NCI-H446 (cell line): ENCODE data around the gene BNC2.

Source experiments
- DNase-seq, 2 experiments: peaks; one replicate each; lab custom pipeline; 2025; lab: John Stamatoyannopoulos, UW

Gene BNC2

DNA sequence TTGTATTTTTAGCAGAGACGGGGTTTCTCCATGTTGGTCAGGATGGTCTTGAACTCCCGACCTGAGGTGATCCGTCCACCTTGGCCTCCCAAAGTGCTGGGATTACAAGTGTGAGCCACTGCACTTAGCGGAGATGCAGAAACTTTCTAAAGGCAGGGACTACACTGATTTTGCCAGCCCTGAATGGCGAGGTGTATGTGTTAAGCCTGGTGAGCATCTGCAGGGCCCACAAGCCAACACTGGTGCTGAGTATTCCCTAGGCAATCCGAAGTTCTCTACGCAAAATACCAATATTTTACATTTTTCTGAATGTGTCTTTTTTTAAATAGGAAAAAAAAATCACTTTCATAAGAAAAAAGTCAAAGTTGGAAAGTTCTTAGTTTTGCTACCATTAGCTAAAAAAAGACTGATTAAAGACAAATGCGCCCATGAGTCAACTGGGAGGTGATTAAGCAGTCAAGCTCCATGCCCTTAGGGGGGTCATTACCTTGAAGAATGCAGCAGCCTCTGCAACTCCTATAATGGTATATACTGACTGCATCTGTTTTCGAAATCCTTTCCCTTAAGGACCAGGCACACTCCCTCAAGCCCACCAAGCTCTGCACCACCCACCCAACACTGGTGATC, 502.8 kb downstream of the BNC2 start:
- no peak for DNase-seq

GRCh38 chr9:16364347-16364746, 506.1 kb downstream of the BNC2 start:
- no peak for DNase-seq

DNA sequence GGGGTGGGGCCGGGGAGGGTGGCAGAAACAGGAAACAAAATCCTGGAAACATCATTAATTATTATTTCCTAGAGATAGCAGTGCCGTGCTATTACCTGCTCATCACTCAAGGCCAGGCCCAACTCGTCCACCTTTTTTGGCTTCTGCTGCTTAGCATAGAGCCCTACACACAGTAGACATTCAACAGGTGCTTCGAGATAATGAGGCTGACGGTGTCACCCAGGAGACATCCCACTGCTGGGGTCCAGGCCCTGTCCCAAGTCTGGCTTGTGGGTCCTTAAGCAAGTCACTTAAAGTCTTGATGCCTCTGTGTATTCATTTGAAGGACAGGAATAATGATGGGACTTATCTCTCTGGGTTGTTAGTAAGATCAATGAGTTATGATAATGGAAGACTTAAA, 506.6 kb downstream of the BNC2 start:
- no peak for DNase-seq

- no peak for DNase-seq
Observed at GRCh38 chr9:16363073-16363781, 507.2 kb downstream of the BNC2 start.

GRCh38 chr9:16361939-16362338, 508.5 kb downstream of the BNC2 start:
- no peak for DNase-seq

GRCh38 chr9:16361118-16361517, 509.4 kb downstream of the BNC2 start:
- DNase-seq = no peak

GRCh38 chr9:16360247-16360646, 510.2 kb downstream of the BNC2 start:
- no peak for DNase-seq
